Hepatocyte (in vitro differentiated cells): ENCODE data around the gene FLAD1. TPM values are rescaled to one million over a fixed set of nuclear protein-coding genes. Genes with fewer than 3 reads are reported as not detected.

Experiments
- DNase-seq: peaks from one replicate; pipeline ENCODE4 v3.0.0-alpha.2; 2016; ENCODE audit warnings: low spot score
- H2AFZ ChIP-seq: fragments of 200-600 bp; sonication (generic); 2 replicates; pipeline ENCODE4 v1.6.0; 2016; ENCODE audit warnings: antibody characterized with exemption, mild to moderate bottlenecking
- H3K27ac ChIP-seq: fragments of 200-600 bp; sonication (generic); 2 replicates; pipeline ENCODE4 v1.5.1; 2016; ENCODE audit warnings: mild to moderate bottlenecking
- H3K27me3 ChIP-seq: fragments of 200-600 bp; sonication (generic); 2 replicates; pipeline ENCODE4 v1.6.1; 2016
- H3K36me3 ChIP-seq: fragments of 200-600 bp; sonication (generic); replicated peaks from 2 replicates; pipeline ENCODE4 v1.5.1; 2016; ENCODE audit warnings: low read depth; ENCODE audit not compliant: insufficient read depth
- H3K4me1 ChIP-seq: fragments of 200-600 bp; sonication (generic); 2 replicates; pipeline ENCODE4 v1.5.1; 2016; ENCODE audit warnings: mild to moderate bottlenecking, moderate library complexity; ENCODE audit not compliant: insufficient read depth
- H3K4me2 ChIP-seq: fragments of 200-600 bp; sonication (generic); 2 replicates; pipeline ENCODE4 v1.6.0; 2016
- H3K4me3 ChIP-seq: fragments of 200-600 bp; sonication (generic); 2 replicates; pipeline ENCODE4 v1.5.1; 2016; ENCODE audit warnings: mild to moderate bottlenecking
- H3K79me2 ChIP-seq: fragments of 200-600 bp; sonication (generic); 2 replicates; pipeline ENCODE4 v1.6.0; 2017; ENCODE audit warnings: mild to moderate bottlenecking
- H3K9me2 ChIP-seq: fragments of 200-600 bp; sonication (generic); replicated peaks from 2 replicates; pipeline ENCODE4 v1.6.0; 2017; ENCODE audit warnings: mild to moderate bottlenecking; ENCODE audit not compliant: insufficient read depth
- H3K9me3 ChIP-seq: fragments of 200-600 bp; sonication (generic); 2 replicates; pipeline ENCODE4 v1.5.1; 2016; ENCODE audit warnings: low read depth, mild to moderate bottlenecking
- H4K20me1 ChIP-seq: fragments of 200-600 bp; sonication (generic); 2 replicates; pipeline ENCODE4 v1.6.0; 2016; ENCODE audit warnings: mild to moderate bottlenecking; ENCODE audit not compliant: insufficient read depth, poor library complexity, severe bottlenecking
- CTCF ChIP-seq: fragments of 200-600 bp; sonication (generic); IDR thresholded peaks from 2 replicates; pipeline ENCODE4 v1.5.1; 2016; ENCODE audit warnings: antibody characterized with exemption, mild to moderate bottlenecking; ENCODE audit not compliant: poor library complexity
- EZH2 ChIP-seq: fragments of 200-600 bp; sonication (generic); IDR thresholded peaks from 2 replicates; pipeline ENCODE4 v1.6.1; 2016; ENCODE audit warnings: antibody characterized with exemption, mild to moderate bottlenecking, borderline replicate concordance
- EZH2phosphoT487 ChIP-seq: fragments of 200-600 bp; sonication (generic); IDR thresholded peaks from one replicate; pipeline ENCODE4 v1.6.1; 2018; ENCODE audit warnings: antibody characterized with exemption, mild to moderate bottlenecking, low read depth, moderate library complexity; ENCODE audit not compliant: unreplicated experiment, severe bottlenecking
- WGBS: methylation state at CpG from one replicate; pipeline ENCODE4 v1.1.6; 2016; ENCODE audit warnings: low lambda C conversion rate; ENCODE audit errors: missing lambda C conversion rate; 5-methylcytosine and 5-hydroxymethylcytosine counted together
- polyA plus RNA-seq: library from polyadenylated mRNA; unstranded; fragments of >200 nt; fragmentation: Nextera tagmentation; extraction: Ambion mirVana; gene quantifications from 2 replicates; pipeline ENCODE4 v1.2.1, GENCODE V29; 2016
- total RNA-seq: library from RNA; depleted of rRNA; stranded (reverse); fragments of >200 nt; gene quantifications from 2 replicates; pipeline ENCODE4 v1.2.3, GENCODE V29; 2014

FLAD1 gene
- total and polyA plus RNA-seq, 2 experiments from 2014 or later = 25.6 to 45.1 TPM

DNA sequence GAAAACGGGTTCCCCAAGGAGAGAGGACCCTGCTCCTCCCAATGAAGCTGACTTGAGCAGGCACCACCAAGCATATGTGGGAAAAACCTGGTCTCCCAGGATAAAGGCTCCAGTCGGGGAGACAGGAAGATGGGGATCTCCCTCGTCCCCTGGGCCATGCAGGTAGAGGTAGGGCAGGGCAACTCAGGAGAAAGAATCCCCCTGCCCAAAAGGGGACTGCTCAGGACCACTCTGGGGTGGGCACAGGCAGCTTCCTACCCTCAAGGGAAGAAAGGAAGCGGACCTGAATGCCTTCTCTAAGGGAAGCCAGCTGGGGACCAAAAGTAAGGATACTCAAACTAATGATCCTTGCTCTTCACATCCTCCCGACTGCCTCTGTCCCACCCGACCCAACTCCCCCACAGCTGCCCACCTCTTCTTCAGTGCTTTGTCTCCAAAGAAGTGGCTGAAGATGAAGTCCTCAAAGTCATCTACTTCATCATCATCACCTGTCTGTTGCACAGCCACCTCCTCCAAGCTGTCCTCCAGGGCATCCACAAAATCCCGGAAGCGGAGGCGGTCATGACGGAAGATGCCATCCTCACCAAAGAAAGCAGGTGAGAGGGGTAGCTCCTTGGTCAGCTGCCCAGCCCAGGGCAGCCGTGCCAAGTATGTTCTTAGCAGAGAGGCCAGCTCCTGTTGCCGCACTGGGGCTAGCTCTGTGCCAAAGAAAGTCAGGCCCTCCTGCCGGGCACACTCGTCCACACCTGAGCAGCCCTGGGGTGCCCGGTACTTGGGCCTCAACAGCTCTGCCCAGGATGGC lies 37.8 kb upstream of the FLAD1 start:
- H3K27me3 ChIP-seq = no peaks in the 10 kb centered on the region
- TF ChIP-seq EZH2phosphoT487 (no peak), EZH2 (no peak), CTCF (no peak)
- H3K9me3 ChIP-seq = no peaks in the 10 kb centered on the region
- peak overlapping the region; percentile 44 for H3K4me2 ChIP-seq
- no peak overlapping the region for H3K4me3 ChIP-seq
- no peaks in the 10 kb centered on the region for H3K79me2 ChIP-seq
- H4K20me1 ChIP-seq = no peaks in the 10 kb centered on the region
- peak overlapping the region; percentile 93 for H3K27ac ChIP-seq
- 88% methylated on average over 15 of the region's 15 CpGs for WGBS
- H3K4me1 ChIP-seq = peaks cover 20% of the 10 kb centered on the region
- no peaks in the 10 kb centered on the region for H3K9me2 ChIP-seq
- no peaks in the 10 kb centered on the region for H3K36me3 ChIP-seq
- no peak overlapping the region for H2AFZ ChIP-seq
- DNase-seq = no peak

GRCh38 chr1:154945962-154946850 lies 36.9 kb upstream of the FLAD1 start:
- DNase-seq = no peak
- peaks cover 20% of the 10 kb centered on the region for H3K4me1 ChIP-seq
- H3K79me2 ChIP-seq = no peaks in the 10 kb centered on the region
- no peak overlapping the region for H3K4me2 ChIP-seq
- H3K27me3 ChIP-seq = no peaks in the 10 kb centered on the region
- WGBS = 95% methylated on average over 17 of the region's 17 CpGs
- H3K27ac ChIP-seq = no peak overlapping the region
- no peaks in the 10 kb centered on the region for H3K9me3 ChIP-seq
- no peak overlapping the region for H2AFZ ChIP-seq
- TF ChIP-seq EZH2phosphoT487 (no peak), EZH2 (no peak), CTCF (no peak)
- no peaks in the 10 kb centered on the region for H4K20me1 ChIP-seq
- no peak overlapping the region for H3K4me3 ChIP-seq
- H3K9me2 ChIP-seq = no peaks in the 10 kb centered on the region
- no peaks in the 10 kb centered on the region for H3K36me3 ChIP-seq

- H3K79me2 ChIP-seq = peaks cover 11% of the 10 kb centered on the region
- 98% methylated on average over 11 of the region's 11 CpGs for WGBS
- no peak overlapping the region for H3K4me3 ChIP-seq
- H4K20me1 ChIP-seq = no peaks in the 10 kb centered on the region
- DNase-seq = no peak
- H3K9me3 ChIP-seq = no peaks in the 10 kb centered on the region
- no peaks in the 10 kb centered on the region for H3K36me3 ChIP-seq
- TF ChIP-seq CTCF (no peak), EZH2phosphoT487 (no peak), EZH2 (no peak)
- H3K27ac ChIP-seq = no peak overlapping the region
- H3K9me2 ChIP-seq = no peaks in the 10 kb centered on the region
- no peaks in the 10 kb centered on the region for H3K27me3 ChIP-seq
- no peak overlapping the region for H2AFZ ChIP-seq
- H3K4me2 ChIP-seq = no peak overlapping the region
- peaks cover 20% of the 10 kb centered on the region for H3K4me1 ChIP-seq
Observed at GRCh38 chr1:154948079-154948478, 35.1 kb upstream of the FLAD1 start.
